Progenitor cell of endocrine pancreas (in vitro differentiated cells): ENCODE data around the gene GPSM3. TPM values are rescaled to one million over a fixed set of nuclear protein-coding genes. Genes with fewer than 3 reads are reported as not detected.

ENCODE experiments used
- DNase-seq: peaks from one replicate; pipeline ENCODE4 v3.0.0; 2021; ENCODE audit warnings: low spot score; ENCODE audit not compliant: unreplicated experiment
- H3K27ac Mint-ChIP-seq: 2 replicates; pipeline ENCODE4 v1.8.0; 2021; ENCODE audit warnings: mild to moderate bottlenecking, moderate library complexity, mixed read lengths
- H3K27me3 Mint-ChIP-seq: 2 replicates; pipeline ENCODE4 v1.8.0; 2021; ENCODE audit warnings: mixed read lengths
- H3K36me3 Mint-ChIP-seq: 2 replicates; pipeline ENCODE4 v1.8.0; 2022; ENCODE audit warnings: mixed read lengths; ENCODE audit not compliant: insufficient read depth
- H3K4me1 Mint-ChIP-seq: 2 replicates; pipeline ENCODE4 v1.8.0; 2021; ENCODE audit warnings: low read depth, mixed read lengths
- H3K4me3 Mint-ChIP-seq: 2 replicates; pipeline ENCODE4 v1.8.0; 2021; ENCODE audit warnings: low read depth, mild to moderate bottlenecking, moderate library complexity, mixed read lengths
- H3K9me3 Mint-ChIP-seq: 2 replicates; pipeline ENCODE4 v1.8.0; 2021; ENCODE audit warnings: low read depth, mixed read lengths
- total RNA-seq: library from RNA; stranded (reverse); gene quantifications from 2 replicates; pipeline ENCODE4 v1.2.1, GENCODE V29; 2021
- TF ChIP-seq, protein P1 (sequence below): fragments of 200-600 bp; sonication (generic); IDR thresholded peaks from one replicate; pipeline ENCODE4 v1.5.0; 2021; ENCODE audit warnings: antibody characterized with exemption, mild to moderate bottlenecking; ENCODE audit not compliant: unreplicated experiment

The GPSM3 gene
- total RNA-seq, 1 donor from 2014 or later, result 6.5 TPM

DNA sequence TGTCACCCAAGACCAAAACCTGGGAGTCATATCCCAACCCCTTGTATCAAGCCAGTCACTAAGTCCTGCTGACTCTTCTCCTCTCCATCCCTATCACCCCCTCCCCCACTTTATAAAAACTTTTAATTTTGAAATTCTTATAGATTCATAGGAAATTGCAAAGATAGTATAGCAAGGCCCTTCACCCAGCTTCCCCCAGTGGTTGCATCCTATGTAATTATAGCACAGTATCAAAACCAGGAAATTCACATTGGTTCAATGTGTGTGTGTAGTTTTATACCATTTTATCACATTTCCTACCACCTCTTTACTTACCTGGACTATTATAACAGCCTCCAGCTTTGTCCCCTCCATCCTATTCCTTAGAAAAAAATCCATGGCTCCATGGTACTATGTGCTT lies 34.4 kb downstream of the GPSM3 start:
- H3K27me3 Mint-ChIP-seq, result no peaks in the 10 kb centered on the region
- no peak overlapping the region for H3K27ac Mint-ChIP-seq
- DNase-seq, result no peak
- TF ChIP-seq, protein P1, sequence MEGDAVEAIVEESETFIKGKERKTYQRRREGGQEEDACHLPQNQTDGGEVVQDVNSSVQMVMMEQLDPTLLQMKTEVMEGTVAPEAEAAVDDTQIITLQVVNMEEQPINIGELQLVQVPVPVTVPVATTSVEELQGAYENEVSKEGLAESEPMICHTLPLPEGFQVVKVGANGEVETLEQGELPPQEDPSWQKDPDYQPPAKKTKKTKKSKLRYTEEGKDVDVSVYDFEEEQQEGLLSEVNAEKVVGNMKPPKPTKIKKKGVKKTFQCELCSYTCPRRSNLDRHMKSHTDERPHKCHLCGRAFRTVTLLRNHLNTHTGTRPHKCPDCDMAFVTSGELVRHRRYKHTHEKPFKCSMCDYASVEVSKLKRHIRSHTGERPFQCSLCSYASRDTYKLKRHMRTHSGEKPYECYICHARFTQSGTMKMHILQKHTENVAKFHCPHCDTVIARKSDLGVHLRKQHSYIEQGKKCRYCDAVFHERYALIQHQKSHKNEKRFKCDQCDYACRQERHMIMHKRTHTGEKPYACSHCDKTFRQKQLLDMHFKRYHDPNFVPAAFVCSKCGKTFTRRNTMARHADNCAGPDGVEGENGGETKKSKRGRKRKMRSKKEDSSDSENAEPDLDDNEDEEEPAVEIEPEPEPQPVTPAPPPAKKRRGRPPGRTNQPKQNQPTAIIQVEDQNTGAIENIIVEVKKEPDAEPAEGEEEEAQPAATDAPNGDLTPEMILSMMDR, result no peak
- H3K36me3 Mint-ChIP-seq, result peaks cover 23% of the 10 kb centered on the region
- peaks cover 18% of the 10 kb centered on the region for H3K4me1 Mint-ChIP-seq
- H3K9me3 Mint-ChIP-seq, result no peaks in the 10 kb centered on the region
- H3K4me3 Mint-ChIP-seq, result no peak overlapping the region

DNA sequence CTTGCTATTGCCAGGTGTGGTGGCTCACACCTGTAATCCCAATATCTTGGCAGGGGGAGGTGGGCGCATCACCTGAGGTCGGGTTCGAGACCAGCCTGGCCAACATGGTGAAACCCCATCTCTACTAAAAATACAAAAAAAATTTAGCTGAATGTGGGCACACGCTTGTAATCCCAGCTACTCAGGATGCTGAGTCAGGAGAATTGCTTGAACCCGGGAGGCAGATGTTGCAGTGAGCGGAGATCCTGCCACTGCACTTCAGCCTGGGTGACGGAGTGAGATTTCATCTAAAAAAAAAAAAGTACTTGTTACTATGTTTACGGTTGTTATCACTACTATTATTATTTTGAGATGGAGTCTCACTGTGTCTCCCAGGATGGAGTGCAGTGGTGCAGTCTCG lies 35.6 kb downstream of the GPSM3 start:
- H3K27ac Mint-ChIP-seq, result no peak overlapping the region
- peaks cover 16% of the 10 kb centered on the region for H3K36me3 Mint-ChIP-seq
- TF ChIP-seq, protein P1, result no peak
- peaks cover 28% of the 10 kb centered on the region for H3K4me1 Mint-ChIP-seq
- no peaks in the 10 kb centered on the region for H3K27me3 Mint-ChIP-seq
- H3K4me3 Mint-ChIP-seq, result no peak overlapping the region
- H3K9me3 Mint-ChIP-seq, result no peaks in the 10 kb centered on the region
- DNase-seq, result no peak

DNA sequence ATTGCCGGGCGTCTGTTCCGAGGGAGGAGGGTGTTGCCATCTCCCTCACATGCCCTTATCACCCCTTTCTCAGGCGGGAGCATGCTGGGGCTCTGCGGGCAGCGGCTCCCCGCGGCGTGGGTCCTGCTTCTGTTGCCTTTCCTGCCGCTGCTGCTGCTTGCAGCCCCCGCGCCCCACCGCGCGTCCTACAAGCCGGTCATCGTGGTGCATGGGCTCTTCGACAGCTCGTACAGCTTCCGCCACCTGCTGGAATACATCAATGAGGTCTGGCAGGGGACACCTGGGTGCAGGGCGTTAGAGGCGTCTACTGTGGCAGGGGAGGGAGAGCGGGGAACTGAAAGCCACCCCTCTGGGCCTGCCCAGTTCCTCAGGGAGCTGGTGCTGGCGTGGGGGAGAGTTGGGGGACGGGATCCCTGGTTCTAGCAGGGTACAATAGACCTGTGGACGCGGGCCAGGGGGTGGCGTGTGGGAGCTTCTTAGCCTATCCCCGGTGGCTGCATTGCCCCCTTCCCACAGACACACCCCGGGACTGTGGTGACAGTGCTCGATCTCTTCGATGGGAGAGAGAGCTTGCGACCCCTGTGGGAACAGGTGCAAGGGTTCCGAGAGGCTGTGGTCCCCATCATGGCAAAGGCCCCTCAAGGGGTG lies 37.8 kb downstream of the GPSM3 start:
- H3K4me1 Mint-ChIP-seq, result peaks cover 28% of the 10 kb centered on the region
- H3K27me3 Mint-ChIP-seq, result peaks cover 13% of the 10 kb centered on the region
- H3K27ac Mint-ChIP-seq, result peak overlapping the region; percentile 98
- TF ChIP-seq, protein P1, result peak; percentile 63
- no peaks in the 10 kb centered on the region for H3K9me3 Mint-ChIP-seq
- H3K4me3 Mint-ChIP-seq, result peak overlapping the region; percentile 99
- peak; percentile 59 for DNase-seq
- peaks cover 17% of the 10 kb centered on the region for H3K36me3 Mint-ChIP-seq

DNA sequence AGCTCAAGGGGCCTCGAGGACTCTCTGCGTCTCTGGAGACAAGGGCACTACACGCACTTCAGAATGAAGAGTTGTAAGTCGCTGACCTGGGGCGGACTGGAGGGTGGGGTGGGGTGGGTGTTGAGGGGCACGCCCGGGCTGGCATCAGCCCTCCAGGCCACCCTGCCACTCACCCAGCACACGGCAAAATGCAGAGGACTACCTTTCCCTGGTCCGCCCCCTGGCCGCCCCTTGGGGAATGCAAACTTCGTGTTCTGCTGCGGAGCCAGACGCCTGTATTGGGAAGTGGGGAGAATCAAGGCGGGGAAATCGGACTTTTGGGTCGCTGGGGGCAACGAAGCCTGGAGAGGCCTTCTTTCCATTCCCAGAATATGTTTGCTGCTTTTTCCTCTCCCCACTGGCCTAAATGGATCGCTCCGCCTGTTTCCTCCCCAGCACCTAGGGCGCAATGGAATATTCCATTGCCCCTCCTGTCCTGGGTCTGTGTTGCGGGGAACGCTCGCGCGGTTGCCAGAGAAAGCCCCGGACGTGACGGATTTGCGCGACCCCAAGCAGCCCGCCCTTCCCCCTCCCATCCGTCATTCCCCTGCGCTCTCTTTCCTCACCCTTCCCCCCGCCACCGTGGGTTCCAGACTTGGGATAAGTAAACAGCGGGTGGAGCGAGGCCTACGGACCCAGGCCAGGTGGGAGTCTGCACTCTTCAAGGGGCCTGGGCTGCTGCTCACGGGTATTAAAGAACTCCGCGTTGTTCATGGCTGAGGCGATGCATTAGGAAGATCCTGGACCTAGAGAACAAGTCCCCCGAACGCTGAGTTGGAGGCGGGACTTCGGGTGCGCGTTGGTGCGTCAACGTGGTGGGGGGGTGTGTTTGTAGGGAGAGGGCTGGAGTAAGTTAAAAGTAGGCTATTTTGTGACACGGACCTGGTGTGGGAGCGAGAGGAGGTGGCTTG lies 38.6 kb downstream of the GPSM3 start, which contains the start of gene PPT2:
TSS of gene PPT2 (plus strand) at position 578 of the 950 bp plus-strand sequence. CDS start 454 bp downstream, outside the sequence.
- Mint-ChIP-seq H3K4me1 (peaks cover 28% of the 10 kb centered on the region), H3K9me3 (no peaks in the 10 kb centered on the region), H3K36me3 (peaks cover 17% of the 10 kb centered on the region), H3K27me3 (peaks cover 13% of the 10 kb centered on the region), H3K27ac (peak within 1 kb of the TSS; percentile 98), H3K4me3 (peak within 1 kb of the TSS; percentile 99)
- peak; percentile 75 for DNase-seq
- TF ChIP-seq, protein P1, result peak; percentile 38
